HL-60 (cell line): ENCODE results near the gene NUBPL.

Experiments used
- GABPA ChIP-seq: IDR thresholded peaks from 2 replicates; pipeline ENCODE4 v1.6.1; 2012; ENCODE audit warnings: low read depth
- POLR2AphosphoS5 ChIP-seq: IDR thresholded peaks from 2 replicates; pipeline ENCODE4 v1.6.1; 2012; ENCODE audit warnings: low read depth
- SPI1 ChIP-seq: IDR thresholded peaks from 2 replicates; pipeline ENCODE4 v1.6.1; 2012; ENCODE audit warnings: low read depth, mild to moderate bottlenecking, borderline replicate concordance
- TF ChIP-seq, protein P1 (sequence below): IDR thresholded peaks from one replicate; pipeline ENCODE4 v1.5.1; 2011; ENCODE audit warnings: low read length, control low read depth, inconsistent platforms; ENCODE audit not compliant: insufficient read depth

- TF ChIP-seq, protein P1, sequence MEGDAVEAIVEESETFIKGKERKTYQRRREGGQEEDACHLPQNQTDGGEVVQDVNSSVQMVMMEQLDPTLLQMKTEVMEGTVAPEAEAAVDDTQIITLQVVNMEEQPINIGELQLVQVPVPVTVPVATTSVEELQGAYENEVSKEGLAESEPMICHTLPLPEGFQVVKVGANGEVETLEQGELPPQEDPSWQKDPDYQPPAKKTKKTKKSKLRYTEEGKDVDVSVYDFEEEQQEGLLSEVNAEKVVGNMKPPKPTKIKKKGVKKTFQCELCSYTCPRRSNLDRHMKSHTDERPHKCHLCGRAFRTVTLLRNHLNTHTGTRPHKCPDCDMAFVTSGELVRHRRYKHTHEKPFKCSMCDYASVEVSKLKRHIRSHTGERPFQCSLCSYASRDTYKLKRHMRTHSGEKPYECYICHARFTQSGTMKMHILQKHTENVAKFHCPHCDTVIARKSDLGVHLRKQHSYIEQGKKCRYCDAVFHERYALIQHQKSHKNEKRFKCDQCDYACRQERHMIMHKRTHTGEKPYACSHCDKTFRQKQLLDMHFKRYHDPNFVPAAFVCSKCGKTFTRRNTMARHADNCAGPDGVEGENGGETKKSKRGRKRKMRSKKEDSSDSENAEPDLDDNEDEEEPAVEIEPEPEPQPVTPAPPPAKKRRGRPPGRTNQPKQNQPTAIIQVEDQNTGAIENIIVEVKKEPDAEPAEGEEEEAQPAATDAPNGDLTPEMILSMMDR, result no peak
- TF ChIP-seq POLR2AphosphoS5, result no peak
- no peak for TF ChIP-seq GABPA
- TF ChIP-seq SPI1, result no peak
Measured at GRCh38 chr14:31699809-31700208, 138.6 kb downstream of the NUBPL start.
